Ovary (tissue), 3 donors: ENCODE data around the gene RPL12.

Experiments used
- CTCF ChIP-seq, 3 donors: fragments of 450-650 bp in 2 of 3; fragments of 200-600 bp in 1 of 3; IDR thresholded peaks; one replicate each; pipeline versions ENCODE4 v1.5.1 to v1.8.0; 2016 to 2022; ENCODE audit warnings: antibody characterized with exemption in 3 of 3, mild to moderate bottlenecking in 1 of 3
- EP300 ChIP-seq: sonication (generic); formaldehyde crosslinking; IDR thresholded peaks from one replicate; pipeline ENCODE4 v1.6.1; 2017; ENCODE audit warnings: antibody characterized with exemption
- POLR2A ChIP-seq: fragments of 450-650 bp; IDR thresholded peaks from one replicate; pipeline ENCODE4 v1.6.1; 2017; ENCODE audit warnings: antibody characterized with exemption, mild to moderate bottlenecking, moderate library complexity
- donor health status: DM: no; HTN: no; CAD: no.

DNA sequence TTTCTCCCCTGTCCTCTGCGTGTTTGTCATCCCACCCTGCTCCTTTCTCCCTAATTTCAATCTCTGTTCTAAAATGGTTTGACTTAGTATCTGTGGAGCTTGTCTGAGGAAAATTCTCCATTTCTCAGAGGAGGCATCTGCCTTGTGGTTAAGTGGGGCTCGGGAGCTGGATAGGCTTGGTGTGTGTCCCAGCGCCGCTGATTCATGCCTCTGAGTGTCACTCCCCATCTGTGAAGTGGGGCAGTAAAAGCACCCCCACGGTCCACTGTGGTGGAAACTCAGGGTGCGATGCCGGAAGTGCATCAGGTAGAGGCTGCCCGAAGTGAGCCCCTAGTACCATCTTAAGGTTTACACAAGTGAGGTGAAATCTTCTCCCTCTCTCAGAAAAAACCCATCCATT is 37.7 kb upstream of the RPL12 start:
- no peak for TF ChIP-seq CTCF (IDR thresholded peaks at IDR 0.05)
- TF ChIP-seq POLR2A: no peak
- TF ChIP-seq EP300: no peak
